Measurements from ENCODE around the gene DOC2A. TPM values are rescaled to one million over a fixed set of nuclear protein-coding genes. Genes with fewer than 3 reads are reported as not detected.

DOC2A gene
- total RNA-seq: 0.09 and 0.38 TPM in 2 replicates

DNA sequence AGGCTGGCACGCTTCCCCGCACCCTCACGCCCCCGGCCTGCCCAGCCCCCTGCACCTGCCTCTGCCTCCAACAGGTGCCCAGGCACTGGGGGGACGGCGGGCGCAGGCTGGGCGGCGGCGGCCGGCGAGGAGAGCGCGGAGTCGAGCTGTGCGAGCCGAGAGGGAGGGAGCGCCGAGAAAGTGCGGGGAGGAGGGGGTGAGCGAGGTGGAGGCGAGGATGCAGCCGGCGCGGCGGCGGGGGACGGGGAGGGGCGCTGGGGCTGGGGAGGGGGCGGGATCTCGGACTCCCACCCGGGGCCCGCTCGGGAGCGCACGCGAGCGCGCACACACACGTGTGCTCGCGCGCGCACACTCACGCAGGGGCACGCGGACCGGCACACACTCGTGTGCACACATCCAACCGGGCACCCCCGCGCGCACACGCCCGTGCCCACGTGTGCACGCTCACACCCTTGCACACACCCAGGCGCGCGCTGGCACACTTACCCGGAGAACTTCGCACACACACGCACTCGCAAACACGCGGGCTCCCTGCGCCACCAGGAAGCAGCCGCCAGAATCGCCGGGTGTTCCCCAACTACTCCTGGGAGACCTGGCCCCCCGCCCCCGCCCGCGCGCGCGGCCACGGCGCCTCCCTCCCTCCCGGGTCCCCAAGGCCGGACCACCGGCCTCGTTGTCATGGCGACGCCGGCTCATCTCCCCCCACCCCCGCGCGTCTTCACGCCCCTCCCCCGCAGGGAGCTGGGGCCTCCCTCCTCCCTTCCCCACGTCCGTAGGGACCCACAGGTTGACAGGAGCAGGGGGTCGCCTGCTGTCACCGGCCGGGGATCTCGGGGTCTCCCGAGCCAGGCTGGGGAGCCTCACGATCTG is at the start of gene DOC2A:
DOC2A (minus strand) TSS at position 184 of the 870 bp plus-strand sequence. CDS start 805 bp downstream, outside the sequence.

DNA sequence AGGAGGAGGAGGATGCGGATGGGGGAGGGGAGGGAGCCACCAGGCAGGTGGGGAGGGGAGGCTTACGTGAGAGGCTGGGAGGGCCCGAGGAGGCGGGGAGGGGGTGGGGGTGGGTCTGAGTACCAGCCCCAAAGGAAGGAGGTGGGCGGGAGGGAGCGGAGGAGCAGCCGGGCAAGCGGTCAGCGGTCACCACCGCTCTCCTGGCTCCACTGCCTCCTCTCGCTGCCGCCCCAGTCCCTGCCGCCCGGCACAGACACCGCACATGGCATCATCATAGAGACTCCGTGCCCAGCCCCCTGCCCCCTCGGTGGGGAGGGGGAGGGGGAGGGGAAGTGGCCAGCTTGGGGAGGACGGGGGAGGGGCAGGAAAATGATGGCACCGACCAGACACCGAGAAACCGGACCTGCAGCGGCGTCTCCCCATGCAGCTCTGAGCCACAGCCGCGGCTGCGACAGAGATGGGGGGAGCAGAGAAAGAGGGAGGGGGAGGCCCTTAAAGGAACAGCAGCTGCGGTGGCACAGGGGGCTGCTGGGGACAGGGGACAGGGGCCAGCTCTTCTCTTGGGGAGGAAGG is 20.1 kb upstream of the DOC2A start, which contains the start of gene TLCD3B:
TLCD3B (minus strand) TSS at position 431 of the 573 bp plus-strand sequence. CDS start 744 bp downstream, outside the sequence.

DNA sequence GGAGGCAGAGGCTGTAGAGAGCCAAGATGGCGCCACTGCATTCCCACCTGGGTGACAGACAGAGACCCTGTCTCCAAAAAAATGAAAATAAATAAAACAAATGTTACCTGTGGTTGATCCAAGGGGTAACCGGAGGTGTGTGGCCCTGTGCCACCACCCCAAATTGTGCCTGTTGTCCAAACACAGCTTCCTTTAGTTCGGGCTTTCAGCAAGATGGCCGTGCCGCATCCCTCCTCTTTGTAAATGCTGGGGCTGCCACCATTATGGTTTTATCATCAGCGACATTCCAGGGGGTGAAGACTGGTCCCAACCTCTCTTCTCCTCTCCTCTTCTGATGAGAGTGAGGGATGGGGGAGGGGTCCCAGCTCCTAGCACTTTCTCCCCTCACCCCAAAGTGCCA is 12.1 kb upstream of the DOC2A start, which contains the start of gene C16orf92:
C16orf92 (plus strand) TSS at position 312 of the 400 bp plus-strand sequence. CDS start 143 bp downstream, outside the sequence.

DNA sequence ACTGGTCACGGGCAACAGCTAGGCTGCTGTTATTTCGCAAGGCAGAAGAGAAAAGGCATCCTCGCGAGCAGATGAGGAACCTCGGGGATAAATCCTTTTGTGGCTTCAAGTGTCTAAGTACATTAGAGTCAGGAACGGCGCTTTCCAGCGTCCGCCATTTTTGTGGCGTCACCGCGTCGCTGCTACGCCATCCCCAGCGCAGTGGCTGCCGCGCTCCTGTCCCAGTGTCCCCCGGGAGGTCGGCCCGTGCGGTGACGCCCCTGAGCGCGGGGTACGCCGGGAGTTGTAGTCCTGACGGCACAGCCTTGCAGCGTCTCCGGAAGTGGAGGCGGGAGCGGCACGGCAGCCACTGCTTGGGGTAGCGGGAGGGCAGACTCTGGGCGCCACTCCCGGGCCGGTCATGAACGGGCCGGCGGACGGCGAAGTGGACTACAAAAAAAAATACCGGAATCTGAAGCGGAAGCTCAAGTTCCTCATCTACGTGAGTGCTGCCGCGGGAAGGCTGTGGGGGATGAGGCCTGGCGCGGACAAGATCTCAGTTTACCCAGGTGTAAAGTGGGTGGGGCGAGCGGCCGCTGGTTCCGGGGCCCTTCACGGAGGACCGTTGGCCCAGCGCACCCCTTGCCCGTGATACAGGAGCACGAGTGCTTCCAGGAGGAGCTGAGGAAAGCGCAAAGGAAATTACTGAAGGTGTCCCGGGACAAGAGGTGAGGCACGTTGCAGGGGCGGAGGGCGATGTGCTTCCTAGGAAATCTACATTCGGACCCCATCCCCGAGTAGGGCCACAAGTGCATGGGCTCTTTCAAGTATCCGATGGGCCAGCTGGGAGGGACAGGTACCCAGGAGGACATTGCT is 14.7 kb downstream of the DOC2A start, which contains the start of gene INO80E:
INO80E (plus strand) TSS at position 331 of the 855 bp plus-strand sequence; CDS start at position 401, 70 bp downstream.

DNA sequence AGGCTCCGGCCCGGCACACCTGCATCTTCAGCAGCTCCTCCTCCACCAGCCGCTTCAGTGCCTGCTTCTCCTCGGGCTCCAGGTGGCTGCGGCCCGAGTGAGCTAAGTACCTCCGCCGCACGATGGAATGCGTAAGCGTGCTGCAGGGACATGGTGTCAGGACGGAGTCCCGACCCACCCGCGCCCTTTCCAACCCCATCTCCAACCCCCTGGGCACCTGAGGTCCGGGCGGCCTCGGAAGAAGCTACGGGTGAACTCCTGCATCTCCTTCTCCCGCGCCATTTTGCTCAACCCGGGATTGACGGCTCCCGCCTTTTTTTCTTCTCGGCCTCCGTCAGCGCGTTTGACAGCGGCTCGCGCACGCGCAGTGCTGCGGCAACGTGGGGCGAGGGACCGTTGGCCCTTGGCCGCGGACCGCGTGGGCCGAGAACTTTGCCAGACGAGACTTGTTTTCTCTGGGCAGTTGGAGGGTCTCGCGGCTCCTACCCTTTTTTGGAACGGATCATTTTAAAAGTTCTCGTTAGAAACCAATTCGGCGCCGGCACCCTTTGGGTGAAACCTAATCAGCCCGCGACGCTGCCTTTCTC is 15.4 kb downstream of the DOC2A start, which contains the start of gene HIRIP3:
HIRIP3 (minus strand) TSS at position 294 of the 587 bp plus-strand sequence; CDS start at position 282, 12 bp downstream.

DNA sequence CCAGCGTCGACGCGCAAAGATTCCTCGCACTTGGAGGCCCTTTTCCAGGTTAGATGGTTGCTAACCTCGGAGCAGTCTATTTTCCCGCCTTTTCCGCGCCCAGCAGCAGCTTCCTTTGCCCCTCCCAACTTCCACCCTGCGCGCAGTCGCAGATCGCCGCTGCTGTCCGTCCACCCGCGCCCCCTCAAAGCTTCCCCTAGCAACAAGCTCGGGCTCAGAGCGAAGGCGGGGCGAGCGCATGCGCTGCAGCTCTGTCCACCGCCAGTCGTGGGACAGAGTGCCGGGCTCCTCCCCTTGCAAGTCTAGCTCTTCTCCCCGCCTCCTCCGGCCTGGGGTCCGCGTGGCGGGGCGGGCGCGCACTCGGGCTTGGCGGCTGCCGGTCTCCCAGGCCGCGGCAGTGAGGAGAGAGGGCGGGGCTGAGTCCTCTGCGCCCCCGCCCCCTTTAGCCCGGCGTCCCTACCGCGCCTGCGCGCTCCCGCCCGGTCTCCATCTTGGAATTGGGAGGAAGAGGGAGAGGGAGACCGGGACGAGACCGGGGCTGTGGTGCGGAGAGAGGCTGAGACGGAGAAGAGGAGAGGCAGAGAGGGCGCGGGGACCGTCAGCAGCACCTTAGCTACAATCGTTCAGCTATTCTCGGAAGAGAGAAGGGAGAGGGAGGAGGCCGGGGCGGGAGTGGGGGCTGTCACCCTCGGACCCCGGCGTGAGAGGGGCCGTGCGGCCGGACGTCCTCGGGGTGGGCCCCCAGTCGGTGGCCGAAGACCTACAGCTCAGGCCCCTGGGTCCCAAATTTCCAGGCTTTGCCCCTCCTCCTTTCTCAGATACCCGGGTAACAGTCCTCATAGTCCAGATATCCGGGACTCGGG is 37.2 kb downstream of the DOC2A start, which contains the start of gene TAOK2:
TAOK2 (plus strand) TSS at position 485 of the 863 bp plus-strand sequence. CDS start 3,905 bp downstream, outside the sequence.

DNA sequence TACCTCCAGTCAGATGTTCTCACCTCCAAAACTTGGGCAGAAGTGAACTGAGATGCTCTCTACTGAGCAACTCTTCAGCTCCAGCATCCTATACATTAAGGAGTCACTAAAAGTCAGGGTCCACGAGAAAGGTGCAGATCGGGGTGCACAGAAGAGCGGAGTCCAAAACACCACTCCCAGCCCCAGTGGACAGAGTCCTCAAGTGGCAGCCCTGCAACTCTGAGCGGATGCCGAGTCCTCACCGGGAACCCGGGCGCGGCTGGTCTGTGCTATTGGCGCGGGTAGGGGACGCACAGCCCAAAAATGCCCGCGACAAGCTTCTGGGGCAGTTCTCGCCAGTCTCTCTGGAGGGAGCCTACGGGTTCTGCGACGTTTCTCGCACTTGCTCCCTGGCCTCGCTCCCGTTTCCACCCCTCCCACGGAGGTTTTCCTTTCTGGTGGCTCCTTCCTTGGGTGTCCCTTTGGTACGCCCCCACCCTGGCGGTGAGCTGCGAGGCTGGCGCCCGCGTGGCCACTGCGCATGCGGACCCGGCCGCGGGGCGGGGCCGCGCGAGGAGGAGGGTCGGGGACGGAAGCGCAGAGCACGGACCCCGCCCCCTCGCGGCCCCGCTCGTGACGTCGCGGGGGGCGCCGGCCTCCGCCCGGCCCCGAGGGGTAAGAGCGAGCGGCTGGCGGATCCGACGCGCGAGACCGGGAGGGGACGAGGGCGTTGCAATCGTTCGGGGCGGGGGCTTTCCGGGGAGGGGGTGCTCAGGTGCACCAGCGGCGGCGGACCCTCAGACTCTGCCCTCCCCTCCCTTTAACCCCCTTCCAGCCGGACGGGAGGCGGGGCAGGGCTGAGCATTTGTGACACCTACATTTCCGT is 49.1 kb downstream of the DOC2A start, which contains the start of gene TMEM219:
TMEM219 (plus strand) TSS at position 601 of the 865 bp plus-strand sequence. CDS start 1,065 bp downstream, outside the sequence.

Other genes with a start within 250 kb of the DOC2A start
- not detected in 2 replicates for gene ZG16, start 232.8 kb downstream of the DOC2A start, total RNA-seq
- gene KIF22, start 220.3 kb downstream of the DOC2A start, total RNA-seq: 29.6 and 57.5 TPM in 2 replicates
- gene MAZ, start 204.5 kb downstream of the DOC2A start, total RNA-seq: 227 and 252 TPM in 2 replicates
- 0.27 and 0.56 TPM in 2 replicates for gene PRRT2, start 198.8 kb downstream of the DOC2A start, total RNA-seq
- 17.2 and 21.5 TPM in 2 replicates for gene PAGR1, start 194.9 kb downstream of the DOC2A start, total RNA-seq
- gene MVP, start 190.6 kb downstream of the DOC2A start, total RNA-seq: 250 and 373 TPM in 2 replicates
- gene CDIPT, start 147.8 kb downstream of the DOC2A start, total RNA-seq: 56.0 and 67.3 TPM in 2 replicates
- 1.2 and 3.7 TPM in 2 replicates for gene SEZ6L2, start 111.5 kb downstream of the DOC2A start, total RNA-seq
- 1.2 and 2.4 TPM in 2 replicates for gene ASPHD1, start 110.5 kb downstream of the DOC2A start, total RNA-seq
- 4.7 and 5.7 TPM in 2 replicates for gene KCTD13, start 84.8 kb downstream of the DOC2A start, total RNA-seq
- 61.0 and 61.1 TPM in 2 replicates for gene TMEM219, start 48.9 kb downstream of the DOC2A start, total RNA-seq
- gene TAOK2, start 37.2 kb downstream of the DOC2A start, total RNA-seq: 97.0 TPM in 2 replicates
- gene HIRIP3, start 15.4 kb downstream of the DOC2A start, total RNA-seq: 4.9 and 6.4 TPM in 2 replicates
- 17.3 and 18.3 TPM in 2 replicates for gene INO80E, start 14.8 kb downstream of the DOC2A start, total RNA-seq
- gene C16orf92, start 12.2 kb upstream of the DOC2A start, total RNA-seq: not detected in 2 replicates
- gene TLCD3B, start 20.2 kb upstream of the DOC2A start, total RNA-seq: 0.09 TPM in 2 replicates
- 358 and 754 TPM in 2 replicates for gene ALDOA, start 54.7 kb upstream of the DOC2A start, total RNA-seq
- gene PPP4C, start 65.0 kb upstream of the DOC2A start, total RNA-seq: 221 and 246 TPM in 2 replicates
- 0.09 and 0.19 TPM in 2 replicates for gene TBX6, start 80.9 kb upstream of the DOC2A start, total RNA-seq
- gene YPEL3, start 85.2 kb upstream of the DOC2A start, total RNA-seq: 6.2 and 9.3 TPM in 2 replicates
- 0.81 and 1.3 TPM in 2 replicates for gene GDPD3, start 102.5 kb upstream of the DOC2A start, total RNA-seq
- 25.6 and 28.0 TPM in 2 replicates for gene MAPK3, start 112.2 kb upstream of the DOC2A start, total RNA-seq
- gene CORO1A, start 172.6 kb upstream of the DOC2A start, total RNA-seq: 0.75 and 2.7 TPM in 2 replicates
- gene BOLA2B, start 182.6 kb upstream of the DOC2A start, total RNA-seq: 39.0 and 39.6 TPM in 2 replicates
- 39.4 and 46.1 TPM in 2 replicates for gene SLX1A, start 182.8 kb upstream of the DOC2A start, total RNA-seq
- 1.7 and 2.8 TPM in 2 replicates for gene SULT1A3, start 188.2 kb upstream of the DOC2A start, total RNA-seq
- 0.94 and 1.3 TPM in 2 replicates for gene NPIPB13, start 237.5 kb upstream of the DOC2A start, total RNA-seq

Measured in endothelial cell of coronary artery (primary cell).